IPS-11a (cell line): ENCODE data around the gene KANSL1L.
"Not testable (repeated sequence)": the region's sequence is repeated elsewhere in the genome, so short reads cannot be mapped to it uniquely, and the experiment has no call there.

ENCODE experiments used
- H3K4me3 ChIP-seq: one replicate; pipeline ENCODE4 v1.5.1; 2013; ENCODE audit warnings: low read depth, low read length, control low read depth

The KANSL1L gene, protein sequence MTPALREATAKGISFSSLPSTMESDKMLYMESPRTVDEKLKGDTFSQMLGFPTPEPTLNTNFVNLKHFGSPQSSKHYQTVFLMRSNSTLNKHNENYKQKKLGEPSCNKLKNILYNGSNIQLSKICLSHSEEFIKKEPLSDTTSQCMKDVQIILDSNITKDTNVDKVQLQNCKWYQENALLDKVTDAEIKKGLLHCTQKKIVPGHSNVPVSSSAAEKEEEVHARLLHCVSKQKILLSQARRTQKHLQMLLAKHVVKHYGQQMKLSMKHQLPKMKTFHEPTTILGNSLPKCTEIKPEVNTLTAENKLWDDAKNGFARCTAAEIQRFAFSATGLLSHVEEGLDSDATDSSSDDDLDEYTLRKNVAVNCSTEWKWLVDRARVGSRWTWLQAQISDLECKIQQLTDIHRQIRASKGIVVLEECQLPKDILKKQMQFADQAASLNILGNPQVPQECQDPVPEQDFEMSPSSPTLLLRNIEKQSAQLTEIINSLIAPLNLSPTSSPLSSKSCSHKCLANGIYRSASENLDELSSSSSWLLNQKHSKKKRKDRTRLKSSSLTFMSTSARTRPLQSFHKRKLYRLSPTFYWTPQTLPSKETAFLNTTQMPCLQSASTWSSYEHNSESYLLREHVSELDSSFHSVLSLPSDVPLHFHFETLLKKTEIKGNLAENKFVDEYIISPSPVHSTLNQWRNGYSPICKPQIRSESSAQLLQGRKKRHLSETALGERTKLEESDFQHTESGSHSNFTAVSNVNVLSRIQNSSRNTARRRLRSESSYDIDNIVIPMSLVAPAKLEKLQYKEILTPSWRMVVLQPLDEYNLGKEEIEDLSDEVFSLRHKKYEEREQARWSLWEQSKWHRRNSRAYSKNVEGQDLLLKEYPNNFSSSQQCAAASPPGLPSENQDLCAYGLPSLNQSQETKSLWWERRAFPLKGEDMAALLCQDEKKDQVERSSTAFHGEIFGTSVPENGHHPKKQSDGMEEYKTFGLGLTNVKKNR

DNA sequence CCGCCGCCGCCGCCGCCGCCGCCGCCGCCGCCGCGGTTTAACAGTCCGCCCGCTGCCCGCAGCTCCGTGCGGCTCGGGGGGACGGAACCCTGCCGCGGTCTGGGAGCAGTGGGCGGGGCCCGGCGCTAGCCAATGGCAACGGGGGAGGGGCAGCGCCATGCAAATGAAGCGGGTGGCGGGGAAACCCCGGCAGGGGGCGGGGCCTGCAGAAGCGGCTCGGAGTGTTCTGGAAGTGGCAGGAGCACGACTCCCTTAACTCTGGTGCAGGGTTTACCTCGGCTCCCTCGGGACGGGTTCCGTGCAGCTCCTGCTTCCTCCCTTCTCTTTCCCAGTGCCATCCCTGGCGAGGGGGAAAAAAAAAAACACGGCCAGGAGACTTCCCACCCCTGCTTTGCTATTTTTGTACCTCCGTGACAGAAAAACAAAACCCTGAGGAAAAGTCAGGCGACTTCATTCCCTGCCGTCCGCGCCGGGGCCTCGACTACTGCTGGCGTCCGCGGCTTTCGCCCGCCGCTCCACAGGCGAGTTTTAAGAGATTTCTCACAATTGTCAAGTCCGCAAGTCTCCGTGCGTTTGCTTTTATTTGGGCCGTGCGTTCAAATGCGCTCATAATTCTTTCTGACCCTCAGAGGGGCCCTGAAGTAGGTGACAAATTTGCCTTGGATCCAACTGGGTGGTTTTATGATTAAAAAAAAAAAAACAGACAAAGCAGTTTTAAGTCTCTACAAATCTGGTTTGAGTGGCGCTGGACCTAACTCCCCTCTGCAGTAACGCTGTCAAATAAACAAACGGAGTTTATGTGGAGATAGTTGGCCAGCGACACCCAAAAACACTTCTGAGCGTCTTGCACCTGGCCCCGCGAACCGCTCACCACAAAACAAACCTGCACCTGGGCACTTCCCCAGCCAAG, at the start of gene KANSL1L:
TSS of gene KANSL1L (minus strand) at position 101 of the 910 bp plus-strand sequence. CDS start 16,827 bp downstream, outside the sequence.
- H3K4me3 ChIP-seq: peak within 1 kb of the TSS; percentile 89

DNA sequence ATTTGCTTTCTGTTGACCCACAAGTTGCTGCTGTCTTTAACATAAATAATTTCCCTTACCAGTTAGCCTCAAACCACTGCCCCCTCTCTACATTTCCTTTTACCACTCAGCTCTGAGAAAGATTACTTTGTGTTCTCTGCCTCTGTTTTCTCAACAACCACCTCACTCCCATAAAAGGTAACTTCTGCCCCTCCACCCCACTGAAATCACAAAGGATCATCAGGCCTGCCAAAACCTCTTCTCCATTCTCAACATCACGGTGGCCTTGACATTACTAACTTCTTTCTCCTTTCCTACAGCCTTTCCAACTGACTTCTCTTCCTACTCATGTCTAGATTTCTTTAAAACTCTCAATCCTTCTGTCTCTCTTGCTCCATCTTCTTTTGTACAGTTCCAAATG, 43.9 kb upstream of the KANSL1L start:
- no peak overlapping the region for H3K4me3 ChIP-seq

DNA sequence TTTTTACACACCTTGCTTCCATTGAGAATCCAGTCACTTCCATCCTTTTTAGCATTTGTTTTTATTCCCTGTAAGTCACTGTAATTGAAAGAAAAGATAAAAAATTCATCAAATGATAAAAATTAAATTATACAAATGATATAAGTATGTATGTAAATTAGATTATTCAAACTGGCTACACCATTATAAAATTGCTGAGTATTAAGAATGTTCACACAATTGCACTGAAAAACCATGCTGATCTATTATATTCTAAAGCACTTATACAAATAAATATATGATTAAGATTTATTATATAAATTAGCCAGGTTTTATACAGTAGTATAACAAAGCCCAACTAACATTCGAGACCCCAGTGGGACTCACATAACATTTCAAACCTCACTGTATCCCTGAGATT, 39.0 kb upstream of the KANSL1L start:
- no peak overlapping the region for H3K4me3 ChIP-seq

DNA sequence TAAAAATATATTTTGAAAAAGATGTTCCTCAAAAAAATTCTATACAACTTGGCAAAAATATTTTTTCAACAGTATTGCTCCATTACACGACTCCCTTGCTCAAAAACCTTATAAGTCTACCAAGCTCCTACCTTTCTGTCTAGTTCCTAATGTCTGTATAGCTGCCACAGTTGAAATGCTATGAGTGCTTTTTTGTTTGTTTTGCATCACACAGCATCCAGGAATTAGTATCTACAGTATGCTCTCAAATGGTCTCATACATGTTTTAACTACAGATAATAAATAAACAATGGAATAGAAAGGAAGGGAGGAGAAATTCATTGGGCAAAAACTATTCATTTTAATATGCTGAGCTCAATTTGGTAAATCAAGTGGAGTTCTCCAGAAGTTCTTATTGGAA, 36.7 kb upstream of the KANSL1L start:
- H3K4me3 ChIP-seq: no peak overlapping the region

DNA sequence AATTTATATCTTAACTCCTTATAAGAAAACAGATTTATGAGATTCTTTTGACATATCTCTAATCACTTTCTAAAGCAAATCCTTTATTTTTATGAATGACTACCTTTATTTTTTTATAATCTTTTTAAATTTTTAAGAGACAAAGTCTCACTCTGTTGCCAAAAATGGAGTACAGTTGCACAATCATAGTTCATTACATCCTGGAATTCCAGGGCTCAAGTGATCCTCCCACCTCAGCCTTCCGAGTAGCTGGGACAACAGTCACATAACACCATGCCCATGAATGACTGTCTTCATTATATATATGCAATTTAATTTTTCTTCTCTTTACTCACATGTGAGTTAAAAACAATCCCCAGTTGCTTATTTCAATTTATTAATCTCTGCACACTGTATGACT, 32.3 kb upstream of the KANSL1L start:
- no peak overlapping the region for H3K4me3 ChIP-seq

DNA sequence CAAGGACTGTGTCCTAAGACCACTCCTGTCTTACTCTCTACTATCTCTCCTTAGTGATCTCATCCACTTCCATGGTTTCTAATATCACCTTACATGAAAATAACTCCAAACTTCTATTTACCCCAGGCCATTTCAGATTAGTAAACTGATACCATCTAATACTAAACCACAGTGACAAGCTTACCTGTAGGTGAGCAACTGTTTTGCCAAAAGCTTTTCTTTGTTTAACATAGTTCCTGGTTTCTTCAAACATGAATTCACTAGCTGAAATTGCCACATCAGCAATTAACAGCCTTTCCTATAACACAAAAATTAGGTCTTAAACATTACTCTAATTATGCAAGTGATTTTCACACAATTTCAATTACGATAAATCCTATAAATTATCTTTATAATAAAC, 31.9 kb upstream of the KANSL1L start:
- H3K4me3 ChIP-seq: no peak overlapping the region

DNA sequence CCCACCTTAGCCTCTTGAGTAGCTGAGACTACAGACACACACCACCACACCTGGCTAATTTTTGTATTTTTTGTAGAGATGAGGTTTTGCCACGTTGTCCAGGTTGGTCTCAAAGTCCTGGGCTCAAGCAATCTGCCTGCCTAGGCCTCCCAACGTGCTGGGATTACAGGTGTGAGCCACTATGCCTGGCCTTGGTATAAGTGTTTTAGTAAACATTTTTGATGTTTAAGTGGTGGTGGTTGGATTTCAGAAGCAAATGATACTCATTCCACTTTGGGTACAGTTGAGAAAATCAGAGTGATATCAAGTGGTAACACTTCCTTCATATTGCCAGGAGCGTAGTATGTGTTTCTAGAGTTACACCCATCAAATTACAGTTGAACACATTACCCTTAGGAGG, 28.6 kb upstream of the KANSL1L start:
- no peak overlapping the region for H3K4me3 ChIP-seq

DNA sequence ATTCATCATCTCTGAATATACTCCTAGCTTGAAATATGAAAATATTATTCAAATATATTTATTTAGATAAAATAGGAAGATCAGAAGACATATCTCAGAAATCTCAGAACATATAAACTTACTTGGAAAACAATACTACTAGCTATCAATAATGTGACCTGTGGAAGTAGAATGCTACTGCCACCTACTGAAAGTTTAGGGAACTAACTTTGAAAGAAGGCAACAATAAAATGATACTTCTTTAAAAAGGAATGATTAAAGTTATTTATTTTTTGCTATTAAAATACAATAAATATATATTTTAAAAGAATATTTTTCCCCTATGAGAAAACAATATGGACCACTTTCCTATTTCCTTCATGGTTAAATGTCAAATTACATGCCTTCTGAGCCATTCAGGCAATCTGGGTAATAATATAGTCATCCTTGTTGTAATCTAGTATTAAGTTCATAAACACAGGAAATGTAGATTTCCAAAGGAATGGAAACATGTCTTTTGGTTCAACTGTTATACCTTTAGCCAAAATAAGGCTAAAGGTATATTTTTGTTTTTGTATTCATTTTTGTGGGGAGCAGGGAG, 28.1 kb upstream of the KANSL1L start:
- no peak overlapping the region for H3K4me3 ChIP-seq

DNA sequence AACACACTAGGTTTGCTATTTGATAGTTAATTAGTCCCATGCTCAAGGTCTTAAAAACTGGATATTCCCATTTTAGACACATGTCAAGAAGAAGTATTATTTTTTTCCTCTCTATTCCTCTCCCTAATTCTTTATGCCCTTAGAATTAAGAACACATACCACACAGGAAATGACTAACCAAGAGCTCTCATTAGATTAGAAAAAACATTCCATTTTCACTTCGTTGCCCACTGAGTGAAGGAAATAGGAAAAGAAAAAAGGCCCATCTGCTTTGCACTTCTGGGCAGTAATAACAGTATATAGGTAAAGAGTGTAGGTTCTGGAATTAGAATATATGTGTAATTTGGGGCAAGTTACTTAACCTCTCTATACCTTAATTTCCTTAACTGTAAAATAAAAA, 27.1 kb upstream of the KANSL1L start:
- no peak overlapping the region for H3K4me3 ChIP-seq

DNA sequence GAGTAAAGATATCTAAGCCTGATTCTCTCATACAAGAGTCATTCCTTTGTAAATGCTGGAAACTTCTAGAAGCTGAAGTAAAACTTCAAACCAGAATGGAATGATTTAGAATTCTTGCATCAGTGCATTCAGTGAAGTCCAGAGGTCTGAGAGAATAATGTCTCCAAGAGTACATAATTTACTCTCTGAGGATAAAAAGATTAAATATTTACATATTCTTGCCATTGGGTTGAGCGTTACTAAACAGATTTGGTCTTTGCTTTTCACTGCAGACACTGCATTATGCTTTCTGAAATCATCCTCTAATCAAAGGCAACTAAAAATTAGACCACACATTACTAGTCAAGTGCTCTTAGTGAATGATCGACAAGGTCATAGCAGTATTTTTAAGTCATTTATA, 26.5 kb upstream of the KANSL1L start:
- no peak overlapping the region for H3K4me3 ChIP-seq

DNA sequence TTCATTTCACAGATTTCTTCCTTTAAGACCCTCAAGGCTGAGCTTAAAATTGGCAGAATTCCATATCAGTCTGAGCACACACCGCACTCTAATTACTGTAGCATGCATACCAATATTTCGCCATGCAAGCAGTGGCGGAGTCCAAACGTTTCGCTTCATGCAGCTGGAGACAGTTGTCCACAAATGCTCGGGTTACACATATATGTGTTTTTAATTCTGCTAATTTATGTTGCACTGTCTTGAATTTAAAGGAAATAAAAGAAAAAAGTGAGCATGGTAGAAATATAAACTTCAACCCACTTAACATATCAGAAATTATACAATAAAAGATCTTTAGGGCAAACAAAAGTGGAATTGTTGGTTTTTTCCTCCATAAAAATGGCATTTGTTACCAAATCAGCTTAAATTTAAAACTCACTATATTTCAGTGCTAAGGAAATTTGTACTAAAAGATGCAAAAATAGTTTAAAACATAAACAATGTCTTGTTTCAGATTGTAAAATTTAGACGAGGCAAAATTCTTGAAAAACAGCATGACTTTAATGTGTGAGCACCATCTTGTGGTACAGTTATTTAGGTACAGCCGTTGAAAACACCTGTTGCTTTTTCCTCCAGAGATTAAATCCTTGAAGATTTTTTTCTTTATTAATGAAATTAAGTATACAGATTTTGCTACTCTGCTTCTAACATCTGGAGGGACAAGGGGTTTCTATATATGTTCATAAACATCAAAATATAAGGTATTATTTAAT, 24.1 kb upstream of the KANSL1L start:
- no peak overlapping the region for H3K4me3 ChIP-seq

DNA sequence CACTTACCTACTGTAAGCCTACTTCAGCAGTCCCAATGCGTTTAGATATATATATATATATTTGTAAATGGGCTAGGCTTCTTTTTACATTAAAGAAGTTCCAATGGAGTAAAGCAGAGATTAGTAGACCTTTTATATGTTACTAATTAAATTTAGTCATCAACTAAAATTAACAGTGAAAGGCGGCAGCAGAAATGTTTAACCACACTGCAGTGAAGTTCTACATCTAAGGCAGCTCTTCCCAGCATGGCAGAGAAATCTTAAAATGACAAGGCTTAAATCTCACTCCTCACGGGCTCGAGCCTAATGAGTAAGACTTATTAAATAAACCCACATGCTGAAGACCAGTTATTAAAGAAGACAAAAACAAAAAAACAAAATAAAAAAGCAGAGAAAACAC, 19.1 kb upstream of the KANSL1L start:
- no peak overlapping the region for H3K4me3 ChIP-seq

DNA sequence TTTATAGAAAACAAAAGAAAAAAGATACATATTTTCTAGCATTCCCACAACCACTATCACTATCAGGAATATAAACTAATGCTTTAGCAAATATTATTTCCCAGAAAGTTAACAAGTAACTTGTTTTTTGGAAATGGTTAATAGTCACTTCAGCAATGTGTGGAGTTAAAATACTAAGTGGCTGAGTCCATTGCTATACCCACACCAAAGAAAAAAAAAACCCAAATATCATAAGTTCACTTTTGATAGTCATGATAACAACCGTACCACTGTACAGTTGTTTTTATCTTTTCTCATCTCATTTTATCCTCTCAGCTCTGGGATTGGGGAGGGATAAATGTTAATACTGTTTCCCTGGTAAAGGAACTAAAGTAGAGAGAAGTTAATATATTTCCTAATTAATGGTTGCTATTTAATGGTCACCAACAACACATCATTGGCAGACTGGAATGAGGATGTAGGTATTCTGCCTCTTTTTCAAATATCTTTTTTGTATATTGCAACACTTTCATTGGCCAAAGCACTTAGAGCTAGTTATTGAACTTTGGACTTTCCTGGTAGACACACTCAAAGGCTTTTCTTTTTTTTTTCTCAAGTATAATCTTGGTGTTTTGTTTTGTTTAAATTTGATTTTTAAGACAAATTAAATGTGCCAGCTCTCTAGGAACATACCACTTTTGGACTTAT, 18.4 kb upstream of the KANSL1L start:
- H3K4me3 ChIP-seq: no peak overlapping the region

DNA sequence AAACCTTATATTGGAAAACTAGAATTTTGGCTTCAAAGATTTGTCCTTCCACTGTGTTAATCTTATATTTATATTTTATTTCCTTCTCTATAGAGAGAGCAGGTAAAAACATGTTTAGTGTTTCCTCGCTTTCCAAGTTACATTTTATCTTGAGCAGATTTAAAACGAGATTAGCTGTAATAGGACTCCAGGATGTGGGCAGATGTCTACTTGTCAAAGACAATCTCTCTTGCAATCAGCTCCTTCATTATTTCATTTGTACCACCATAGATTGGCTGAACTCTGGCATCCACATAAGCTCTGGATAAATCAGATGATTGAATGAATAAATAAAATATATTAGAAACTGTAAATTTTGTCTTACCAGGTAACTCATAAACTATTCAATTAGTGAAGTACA, 17.5 kb upstream of the KANSL1L start:
- H3K4me3 ChIP-seq: no peak overlapping the region

DNA sequence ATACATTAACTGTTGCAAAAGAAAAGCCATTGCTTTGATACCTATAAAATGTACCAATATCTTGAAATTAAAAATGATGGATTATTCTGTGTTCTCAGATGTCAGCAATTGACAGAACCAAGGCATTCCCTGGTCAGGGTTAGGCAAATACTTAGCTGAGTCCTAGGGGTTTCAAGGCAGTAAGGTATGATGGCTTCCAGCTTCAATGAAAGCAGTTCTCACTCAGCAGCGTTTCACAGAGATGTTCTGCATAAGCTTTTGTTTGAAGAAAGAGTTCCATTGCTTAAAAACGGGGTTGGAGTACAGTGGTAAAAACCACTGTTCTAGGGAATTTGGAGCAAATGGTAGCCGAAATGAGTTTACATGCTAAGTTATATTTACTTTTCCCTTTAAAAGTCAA, 17.0 kb upstream of the KANSL1L start:
- no peak overlapping the region for H3K4me3 ChIP-seq

DNA sequence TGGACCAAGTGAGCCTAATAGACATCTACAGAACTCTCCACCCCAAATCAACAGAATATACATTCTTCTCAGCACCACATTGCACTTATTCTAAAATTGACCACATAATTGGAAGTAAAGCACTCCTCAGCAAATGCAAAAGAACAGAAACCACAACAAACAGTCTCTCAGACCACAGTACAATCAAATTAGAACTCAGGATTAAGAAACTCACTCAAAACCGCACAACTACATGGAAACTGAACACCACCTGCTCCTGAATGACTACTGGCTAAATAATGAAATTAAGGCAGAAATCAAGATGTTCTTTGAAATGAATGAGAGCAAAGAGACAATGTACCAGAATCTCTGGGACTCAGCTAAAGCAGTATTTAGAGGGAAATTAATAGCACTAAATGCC, 12.7 kb upstream of the KANSL1L start:
- H3K4me3 ChIP-seq: not testable (repeated sequence)

DNA sequence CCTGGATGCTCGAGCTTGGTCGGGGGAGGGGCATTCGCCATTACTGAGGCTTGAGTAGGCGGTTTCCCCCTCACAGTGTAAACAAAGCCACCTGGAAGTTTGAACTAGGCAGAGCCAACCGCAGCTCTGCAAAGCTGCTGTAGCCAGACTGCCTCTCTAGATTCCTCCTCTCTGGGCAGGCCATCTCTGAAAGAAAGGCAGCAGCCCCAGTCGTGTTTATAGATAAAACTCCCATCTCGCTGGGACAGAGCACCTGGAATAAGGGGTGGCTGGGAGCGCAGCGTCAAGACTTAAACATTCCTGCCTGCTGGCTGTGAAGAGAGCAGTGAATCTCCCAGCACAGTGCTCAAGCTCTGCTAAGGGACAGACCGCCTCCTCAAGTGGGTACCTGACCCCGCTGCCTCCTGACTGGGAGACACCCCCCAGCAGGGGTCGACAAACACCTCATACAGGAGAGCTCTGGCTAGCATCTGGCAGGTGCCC, 10.4 kb upstream of the KANSL1L start:
- not testable (repeated sequence) for H3K4me3 ChIP-seq

DNA sequence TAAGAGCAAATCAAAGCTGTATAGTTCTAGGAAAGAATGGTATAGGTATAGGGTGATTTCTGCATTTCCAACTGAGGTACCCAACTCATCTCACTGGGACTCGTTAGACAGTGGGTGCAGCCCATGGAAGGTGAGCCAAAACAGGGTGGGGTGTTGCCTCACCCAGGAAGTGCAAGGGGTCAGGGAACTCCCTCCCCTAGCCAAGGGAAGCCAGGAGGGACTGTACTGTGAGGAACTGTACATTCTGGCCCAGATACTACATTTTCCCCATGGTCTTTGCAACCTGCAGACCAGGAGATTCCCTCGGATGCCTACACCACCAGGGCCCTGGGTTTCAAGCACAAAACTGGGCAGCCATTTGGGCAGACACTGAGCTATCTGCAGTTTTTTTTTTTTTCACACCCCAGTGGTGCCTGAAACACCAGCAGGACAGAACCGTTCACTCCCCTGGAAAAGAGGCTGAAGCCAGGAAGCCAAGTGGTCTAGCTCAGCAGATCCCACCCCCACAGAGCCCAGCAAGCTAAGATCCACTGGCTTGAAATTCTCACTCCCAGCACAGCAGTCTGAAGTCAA, 9.9 kb upstream of the KANSL1L start:
- H3K4me3 ChIP-seq: not testable (repeated sequence)

DNA sequence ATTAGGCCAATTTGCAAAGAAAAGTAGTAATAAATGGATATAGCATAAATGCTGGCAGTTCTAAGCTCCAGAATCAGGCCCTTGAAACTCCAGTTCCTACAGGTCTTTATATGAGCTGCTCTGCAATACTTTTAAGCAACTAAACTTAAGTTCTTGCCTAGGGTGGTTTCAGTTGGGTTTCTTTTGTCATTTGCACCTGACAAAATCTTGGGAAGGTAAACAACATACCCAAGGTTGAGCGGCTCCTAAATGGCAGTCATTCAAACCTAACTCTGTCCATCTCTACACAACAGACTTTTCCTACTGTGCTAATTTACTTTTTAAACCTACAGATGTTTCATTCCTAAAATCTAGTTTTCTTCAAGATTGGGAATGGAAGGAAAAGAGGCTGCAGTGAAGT, 9.3 kb upstream of the KANSL1L start:
- no peak overlapping the region for H3K4me3 ChIP-seq
